GM12892 (cell line): ENCODE measurements around the gene STOML2.

Source experiments
- POLR2A ChIP-seq: IDR thresholded peaks from 2 replicates; pipeline ENCODE4 v1.6.1; 2011; ENCODE audit warnings: low read depth, low read length, control low read depth
- POLR2AphosphoS5 ChIP-seq: IDR thresholded peaks from 2 replicates; pipeline ENCODE4 v1.6.1; 2011; ENCODE audit warnings: low read depth, low read length, control low read depth

DNA sequence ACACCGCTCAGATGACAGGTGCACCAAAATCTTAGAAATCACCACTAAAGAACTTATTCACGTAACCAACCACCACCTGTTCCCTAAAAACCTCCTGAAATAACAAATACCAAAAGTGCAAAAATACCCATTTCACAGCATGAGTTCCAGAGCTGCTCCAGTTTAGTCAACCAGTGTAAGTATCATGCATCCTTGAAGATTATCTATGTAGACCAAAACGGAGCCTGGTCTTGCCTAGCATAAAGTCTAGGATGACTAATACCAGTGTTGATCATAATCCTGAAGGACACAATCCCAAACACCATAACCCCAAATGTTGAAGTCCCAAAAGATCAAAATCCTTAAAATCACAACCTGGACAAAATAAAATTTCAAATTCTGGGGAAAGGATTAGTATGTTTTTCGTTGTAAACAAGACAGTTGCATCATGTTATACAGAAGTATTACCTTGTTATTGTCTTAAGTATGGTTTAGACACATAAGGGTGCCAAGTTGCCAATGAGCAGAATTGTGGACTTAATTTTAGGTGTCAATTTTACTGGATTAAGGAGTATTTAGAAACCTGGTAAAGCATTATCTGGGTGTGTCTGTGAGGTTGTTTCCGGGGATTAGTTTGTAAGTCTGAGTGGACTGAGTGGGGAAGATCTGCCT is 48.6 kb downstream of the STOML2 start:
- TF ChIP-seq POLR2AphosphoS5 (no peak; the same call in 1 of the 2 replicates), POLR2A (0 out of 2 replicates have a peak, but pooled peaks have one; percentile 11)
